Measurements from ENCODE around the gene FBN1.

Gene FBN1

GRCh38 chr15:48475600-48476395, 169.7 kb downstream of the FBN1 start:
- H3K4me3 ChIP-seq: no peak overlapping the region
- DNase-seq (ENCODE audit: low spot score): no peak
- no peak overlapping the region for H3K27ac ChIP-seq
- no peak for TF ChIP-seq CTCF (IDR thresholded peaks at IDR 0.05)

GRCh38 chr15:48473667-48474066, 171.8 kb downstream of the FBN1 start:
- H3K4me3 ChIP-seq: no peak overlapping the region
- DNase-seq (ENCODE audit: low spot score): no peak
- TF ChIP-seq CTCF (IDR thresholded peaks at IDR 0.05): no peak
- no peak overlapping the region for H3K27ac ChIP-seq

- Histone ChIP-seq H3K4me3 (no peak overlapping the region), H3K27ac (no peak overlapping the region)
- no peak for TF ChIP-seq CTCF (IDR thresholded peaks at IDR 0.05)
- DNase-seq (ENCODE audit: low spot score): no peak
Measured at GRCh38 chr15:48472756-48473155, 172.8 kb downstream of the FBN1 start.

- Histone ChIP-seq H3K4me3 (no peak overlapping the region), H3K27ac (no peak overlapping the region)
- no peak for TF ChIP-seq CTCF (IDR thresholded peaks at IDR 0.05)
- DNase-seq (ENCODE audit: low spot score): no peak
Measured at GRCh38 chr15:48471073-48471472, 174.4 kb downstream of the FBN1 start.

GRCh38 chr15:48470096-48470495, 175.4 kb downstream of the FBN1 start:
- no peak overlapping the region for H3K4me3 ChIP-seq
- DNase-seq (ENCODE audit: low spot score): no peak
- H3K27ac ChIP-seq: peak overlapping the region in 1 of 2 donors; percentile 35
- no peak for TF ChIP-seq CTCF (IDR thresholded peaks at IDR 0.05)

- DNase-seq (ENCODE audit: low spot score): no peak
- no peak for TF ChIP-seq CTCF (IDR thresholded peaks at IDR 0.05)
- Histone ChIP-seq H3K27ac (peak overlapping the region in 1 of 2 donors; percentile 5), H3K4me3 (no peak overlapping the region)
Measured at GRCh38 chr15:48469681-48470080, 175.8 kb downstream of the FBN1 start.

GRCh38 chr15:48469271-48469670, 176.2 kb downstream of the FBN1 start:
- Histone ChIP-seq H3K27ac (peak overlapping the region in 1 of 2 donors; percentile 5), H3K4me3 (no peak overlapping the region)
- TF ChIP-seq CTCF (IDR thresholded peaks at IDR 0.05): no peak
- no peak for DNase-seq (ENCODE audit: low spot score)
